GM12874 (cell line): ENCODE data around the gene RTL10.

Experiments used
- TF ChIP-seq, protein P1 (sequence below): IDR thresholded peaks from 2 replicates; pipeline ENCODE4 v1.5.1; 2011; ENCODE audit warnings: low read depth, mild to moderate bottlenecking, control low read depth, low read length, moderate library complexity; ENCODE audit not compliant: insufficient read depth

The RTL10 gene, protein sequence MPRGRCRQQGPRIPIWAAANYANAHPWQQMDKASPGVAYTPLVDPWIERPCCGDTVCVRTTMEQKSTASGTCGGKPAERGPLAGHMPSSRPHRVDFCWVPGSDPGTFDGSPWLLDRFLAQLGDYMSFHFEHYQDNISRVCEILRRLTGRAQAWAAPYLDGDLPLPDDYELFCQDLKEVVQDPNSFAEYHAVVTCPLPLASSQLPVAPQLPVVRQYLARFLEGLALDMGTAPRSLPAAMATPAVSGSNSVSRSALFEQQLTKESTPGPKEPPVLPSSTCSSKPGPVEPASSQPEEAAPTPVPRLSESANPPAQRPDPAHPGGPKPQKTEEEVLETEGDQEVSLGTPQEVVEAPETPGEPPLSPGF

DNA sequence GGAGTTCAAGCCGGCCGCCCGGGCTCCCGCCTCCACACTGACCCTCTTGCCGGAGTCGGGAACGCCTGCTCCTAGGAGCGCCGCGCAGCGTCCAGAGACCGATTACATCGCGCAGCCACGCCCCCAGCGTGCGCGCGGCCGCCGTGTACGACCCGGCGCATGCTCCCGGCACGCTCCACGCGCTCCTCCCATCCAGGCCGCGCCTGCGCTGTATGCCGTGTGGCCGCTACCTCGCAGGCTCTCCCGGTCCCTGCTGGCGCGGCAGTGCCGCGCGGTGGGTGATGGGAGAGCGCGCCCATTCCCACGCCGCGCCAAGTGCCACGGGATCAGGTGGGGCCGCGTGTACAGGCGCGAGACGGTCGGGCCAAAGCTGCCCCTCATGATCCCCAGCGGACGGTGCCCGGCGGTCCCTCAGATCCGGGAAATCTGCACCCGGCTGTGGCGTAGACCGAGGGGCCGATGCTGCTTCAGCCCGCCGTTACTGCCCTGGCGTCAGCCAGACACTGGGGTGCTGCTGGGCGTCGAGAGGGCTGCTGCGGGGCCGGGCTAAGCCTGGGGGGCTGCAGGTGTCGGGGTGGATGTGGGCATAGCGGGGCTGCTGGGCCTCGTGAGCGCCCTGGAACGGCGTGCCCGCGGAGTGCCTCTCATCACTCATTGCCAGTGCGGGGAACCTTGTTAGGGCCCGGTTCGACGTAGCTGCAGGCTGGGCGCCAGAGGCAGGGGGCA is at the start of gene RTL10, which contains the start of gene GNB1L:
TSS of gene RTL10 (minus strand) at position 97 of the 726 bp plus-strand sequence. CDS start 2,613 bp downstream, outside the sequence.
TSS of gene GNB1L (minus strand) at position 97 of the 726 bp plus-strand sequence. CDS start 33,519 bp downstream, outside the sequence.
- TF ChIP-seq, protein P1, sequence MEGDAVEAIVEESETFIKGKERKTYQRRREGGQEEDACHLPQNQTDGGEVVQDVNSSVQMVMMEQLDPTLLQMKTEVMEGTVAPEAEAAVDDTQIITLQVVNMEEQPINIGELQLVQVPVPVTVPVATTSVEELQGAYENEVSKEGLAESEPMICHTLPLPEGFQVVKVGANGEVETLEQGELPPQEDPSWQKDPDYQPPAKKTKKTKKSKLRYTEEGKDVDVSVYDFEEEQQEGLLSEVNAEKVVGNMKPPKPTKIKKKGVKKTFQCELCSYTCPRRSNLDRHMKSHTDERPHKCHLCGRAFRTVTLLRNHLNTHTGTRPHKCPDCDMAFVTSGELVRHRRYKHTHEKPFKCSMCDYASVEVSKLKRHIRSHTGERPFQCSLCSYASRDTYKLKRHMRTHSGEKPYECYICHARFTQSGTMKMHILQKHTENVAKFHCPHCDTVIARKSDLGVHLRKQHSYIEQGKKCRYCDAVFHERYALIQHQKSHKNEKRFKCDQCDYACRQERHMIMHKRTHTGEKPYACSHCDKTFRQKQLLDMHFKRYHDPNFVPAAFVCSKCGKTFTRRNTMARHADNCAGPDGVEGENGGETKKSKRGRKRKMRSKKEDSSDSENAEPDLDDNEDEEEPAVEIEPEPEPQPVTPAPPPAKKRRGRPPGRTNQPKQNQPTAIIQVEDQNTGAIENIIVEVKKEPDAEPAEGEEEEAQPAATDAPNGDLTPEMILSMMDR: 0 out of 2 replicates have a peak, but pooled peaks have one; percentile 3

DNA sequence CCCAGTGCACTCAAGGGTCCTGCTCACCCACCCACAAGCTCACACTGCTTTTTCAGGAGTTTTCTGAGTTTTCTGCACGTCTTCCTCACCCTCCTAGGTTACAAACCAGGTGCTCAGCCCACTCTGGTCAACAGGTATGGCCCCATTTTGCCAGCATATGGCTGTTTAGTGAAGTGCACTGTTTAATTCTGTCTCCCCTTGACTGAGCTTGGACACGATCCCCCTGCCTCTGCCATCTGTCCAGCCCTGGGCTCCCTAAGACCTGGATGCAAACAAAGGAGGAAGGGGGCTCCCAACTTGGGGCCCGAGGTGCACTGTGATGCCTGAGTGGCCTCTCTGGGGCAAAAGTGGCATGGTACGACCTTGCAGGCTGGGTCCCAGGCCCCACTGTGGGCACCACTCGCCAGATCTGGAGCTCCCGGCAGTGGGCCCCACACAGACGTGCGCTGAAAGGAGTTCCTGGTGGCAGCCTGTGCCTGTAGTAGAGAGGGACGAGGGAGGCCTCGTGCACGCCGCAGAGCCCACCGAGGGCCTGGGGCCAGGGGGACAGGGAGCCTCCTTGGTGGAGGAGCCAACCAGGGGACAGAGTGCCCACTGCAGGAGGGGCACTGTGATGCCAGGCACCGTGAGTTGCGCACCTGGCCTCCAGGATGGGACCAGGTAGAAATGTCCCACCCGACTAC is 49.6 kb upstream of the RTL10 start:
- TF ChIP-seq, protein P1: no peak

DNA sequence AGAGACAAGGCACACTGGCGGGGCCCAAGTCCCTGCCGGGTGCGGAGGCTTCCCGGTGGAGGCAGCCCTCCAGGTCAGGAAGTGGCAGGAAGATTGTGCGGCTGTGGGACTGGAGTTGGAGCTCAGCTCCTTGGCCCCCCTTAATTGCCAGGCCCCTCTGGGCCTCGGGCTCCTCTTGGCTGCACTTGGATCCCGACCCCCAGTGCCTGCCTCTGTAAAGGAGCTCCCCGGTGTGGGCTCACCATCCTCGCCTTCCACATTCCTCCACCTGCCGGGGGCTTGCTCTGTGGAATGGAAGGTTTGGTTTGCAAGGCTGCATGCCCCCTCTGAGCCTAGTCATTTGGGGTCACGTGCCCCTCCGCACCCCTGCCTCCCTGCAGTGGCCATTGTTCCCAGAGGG is 48.8 kb upstream of the RTL10 start:
- TF ChIP-seq, protein P1: no peak

DNA sequence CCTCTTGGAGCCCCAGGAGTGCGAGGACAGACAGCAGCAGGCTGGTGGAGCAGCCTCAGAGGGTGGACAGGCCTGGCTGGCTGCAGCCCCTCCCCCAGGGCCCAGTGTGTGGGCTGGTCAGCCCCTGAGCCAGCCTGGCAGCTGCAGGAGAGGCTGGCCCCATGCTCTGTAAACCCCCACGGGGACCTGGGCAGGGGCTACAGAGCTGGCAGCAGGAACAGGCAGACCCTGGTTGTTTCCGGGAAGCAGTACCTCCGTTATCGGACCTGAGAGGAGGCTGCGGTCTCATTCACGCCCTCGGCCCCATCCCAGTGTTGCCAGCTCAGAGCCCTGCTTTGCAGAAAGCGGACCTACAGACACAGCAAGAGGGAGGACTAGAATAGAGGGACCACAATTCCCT is 48.4 kb upstream of the RTL10 start:
- TF ChIP-seq, protein P1: no peak

DNA sequence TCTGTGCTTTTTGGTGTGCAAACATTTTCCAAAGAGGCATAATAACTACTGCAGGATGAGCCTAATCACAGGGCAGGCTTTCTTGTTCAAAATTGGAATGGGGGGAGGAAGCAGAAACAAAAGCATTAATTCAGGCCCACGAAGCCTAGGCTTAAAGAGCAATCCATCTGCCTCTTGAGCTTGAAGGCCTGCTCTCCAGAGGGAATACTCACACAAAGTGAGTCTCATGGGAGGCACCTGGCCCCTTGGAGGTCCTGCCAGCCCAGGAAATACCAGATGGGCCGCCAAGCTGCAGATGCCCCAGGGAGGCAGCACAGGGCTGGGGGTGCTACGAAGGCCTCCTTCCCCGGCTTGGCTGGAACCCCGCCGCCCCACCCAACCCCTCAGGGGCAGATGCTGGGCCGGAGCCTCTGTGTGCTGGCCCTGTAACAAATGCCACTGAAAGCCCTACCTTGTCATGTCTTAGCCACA is 47.6 kb upstream of the RTL10 start:
- TF ChIP-seq, protein P1: no peak

DNA sequence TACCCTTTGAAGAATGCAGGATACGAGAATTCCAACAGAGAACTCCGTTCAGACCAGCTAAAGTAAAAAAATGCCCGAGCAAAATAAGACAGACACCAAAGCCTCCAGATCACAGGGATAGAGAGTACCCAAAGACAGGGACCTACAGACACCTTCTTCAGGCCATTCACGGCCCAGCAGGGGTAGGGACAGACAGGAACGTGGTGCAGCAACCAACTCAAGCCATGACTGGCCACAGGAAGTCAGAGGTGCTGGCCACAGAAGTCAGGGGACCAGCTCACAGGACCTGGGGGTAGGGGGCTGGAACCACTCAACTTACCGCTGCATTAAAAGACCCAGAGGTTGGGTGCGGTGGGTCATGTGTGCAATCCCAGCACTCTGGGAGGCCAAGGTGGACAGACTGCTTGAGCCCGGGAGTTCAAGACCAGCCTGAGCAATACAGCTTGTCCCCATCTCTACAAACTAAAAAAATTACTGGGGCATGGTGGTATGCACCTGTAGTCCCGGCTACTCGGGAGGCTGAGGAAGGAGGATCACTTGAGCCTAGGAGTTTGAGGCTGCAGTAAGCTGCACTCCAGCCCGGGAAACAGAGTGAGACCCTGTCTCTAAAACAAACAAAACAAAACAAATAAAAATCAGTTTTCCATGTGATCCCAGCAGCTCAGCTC is 47.0 kb upstream of the RTL10 start:
- TF ChIP-seq, protein P1: no peak
